ENCODE measurements around the gene ZNF235.
A peak's percentile ranks its signal among the peaks of the same experiment; 100 is the strongest.

Gene ZNF235

GRCh38 chr19:44313231-44313630 lies 8.4 kb upstream of the ZNF235 start:
- H3K27ac ChIP-seq: no peak overlapping the region
- no peak for TF ChIP-seq CTCF (conservative IDR thresholded peaks at IDR 0.05)

GRCh38 chr19:44308011-44308410 lies 3.2 kb upstream of the ZNF235 start:
- no peak overlapping the region for H3K27ac ChIP-seq

GRCh38 chr19:44306283-44306682 lies 1.5 kb upstream of the ZNF235 start:
- TF ChIP-seq ZFX (IDR thresholded peaks at IDR 0.05) (no peak), CTCF (conservative IDR thresholded peaks at IDR 0.05) (no peak)
- no peak overlapping the region for H3K27ac ChIP-seq

More at GRCh38 chr19:44308011-44308410, 3.2 kb upstream of the ZNF235 start:
- TF ChIP-seq ZFX (IDR thresholded peaks at IDR 0.05) (no peak), CTCF (conservative IDR thresholded peaks at IDR 0.05) (no peak)

GRCh38 chr19:44305457-44305856 lies 632 bp upstream of the ZNF235 start:
- H3K27ac ChIP-seq: no peak overlapping the region
- TF ChIP-seq ZFX (IDR thresholded peaks at IDR 0.05) (no peak), CTCF (conservative IDR thresholded peaks at IDR 0.05) (no peak)

GRCh38 chr19:44303976-44304568 lies 753 bp downstream of the ZNF235 start:
- no peak for TF ChIP-seq ZFX (IDR thresholded peaks at IDR 0.05)
- TF ChIP-seq CTCF (conservative IDR thresholded peaks at IDR 0.05): no peak
- peak overlapping the region; percentile 83 for H3K27ac ChIP-seq

GRCh38 chr19:44303320-44303719 lies 1.5 kb downstream of the ZNF235 start:
- TF ChIP-seq ZFX (IDR thresholded peaks at IDR 0.05): no peak
- no peak for TF ChIP-seq CTCF (conservative IDR thresholded peaks at IDR 0.05)
- H3K27ac ChIP-seq: no peak overlapping the region

- no peak overlapping the region for H3K27ac ChIP-seq
These were observed 19.9 kb downstream of the ZNF235 start for GRCh38 chr19:44284968-44285367.

More at GRCh38 chr19:44284968-44285367, 19.9 kb downstream of the ZNF235 start:
- TF ChIP-seq CTCF (conservative IDR thresholded peaks at IDR 0.05) (no peak), ZFX (IDR thresholded peaks at IDR 0.05) (no peak)

Measured in C4-2B (cell line).